Effector memory CD8-positive, alpha-beta T cell (primary cell): Measurements from ENCODE around the gene REV3L.
"Not testable (repeated sequence)": the region's sequence is repeated elsewhere in the genome, so short reads cannot be mapped to it uniquely, and the experiment has no call there.

Experiments used
- ATAC-seq: fragments of 150-1000 bp; cut with Tn5 transposase; replicated peaks from 2 replicates; pipeline ENCODE4 v1.10.0; 2021; ENCODE audit warnings: mild to moderate bottlenecking, moderate library complexity
- DNase-seq, 3 experiments: peaks; one replicate each; pipeline ENCODE4 v3.0.0; 2021
- H3K27ac Mint-ChIP-seq, 2 donors: one replicate each; pipeline ENCODE4 v1.8.0; 2022; ENCODE audit warnings: mild to moderate bottlenecking in 2 of 2, mixed read lengths in 2 of 2, moderate library complexity in 2 of 2
- H3K27me3 Mint-ChIP-seq, 2 donors: one replicate each; pipeline ENCODE4 v1.8.0; 2022; ENCODE audit warnings: mixed read lengths in 2 of 2
- H3K36me3 Mint-ChIP-seq: one replicate; pipeline ENCODE4 v1.8.0; 2022; ENCODE audit warnings: mild to moderate bottlenecking, moderate library complexity, mixed read lengths; ENCODE audit not compliant: insufficient read depth
- H3K4me1 Mint-ChIP-seq, 2 donors: one replicate each; pipeline ENCODE4 v1.8.0; 2022; ENCODE audit warnings: low read depth in 2 of 2, mixed read lengths in 2 of 2
- H3K4me3 Mint-ChIP-seq, 2 donors: one replicate each; pipeline ENCODE4 v1.8.0; 2022; ENCODE audit warnings: mild to moderate bottlenecking in 2 of 2, mixed read lengths in 2 of 2, moderate library complexity in 2 of 2
- H3K9me3 Mint-ChIP-seq, 2 donors: one replicate each; pipeline ENCODE4 v1.8.0; 2022; ENCODE audit warnings: mixed read lengths in 2 of 2

REV3L gene

DNA sequence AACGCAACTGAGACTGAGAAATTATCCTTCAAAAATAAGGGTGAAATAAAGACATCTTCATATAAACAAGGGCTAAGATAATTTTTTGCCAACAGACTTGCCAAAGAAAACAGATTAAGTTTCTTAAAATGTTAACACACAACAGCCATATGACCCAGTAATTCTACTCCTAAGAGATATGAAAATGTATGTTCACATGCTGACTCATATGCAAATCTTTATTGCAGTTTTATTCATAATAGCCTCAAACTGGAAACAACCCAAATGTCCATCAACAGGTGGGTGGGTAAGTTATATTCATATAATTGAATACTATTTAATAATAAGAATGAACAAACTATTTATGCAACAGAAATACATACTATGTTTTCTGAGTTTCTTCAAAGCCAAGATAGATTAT is 140.1 kb downstream of the REV3L start:
- Mint-ChIP-seq H3K9me3 (no peaks in the 10 kb centered on the region), H3K27me3 (no peaks in the 10 kb centered on the region), H3K4me1 (peaks cover 0 to 3% of the 10 kb centered on the region in 2 donors), H3K4me3 (no peak overlapping the region), H3K36me3 (peaks cover 24% of the 10 kb centered on the region), H3K27ac (no peak overlapping the region)
- no peak for ATAC-seq
- DNase-seq: no peak

DNA sequence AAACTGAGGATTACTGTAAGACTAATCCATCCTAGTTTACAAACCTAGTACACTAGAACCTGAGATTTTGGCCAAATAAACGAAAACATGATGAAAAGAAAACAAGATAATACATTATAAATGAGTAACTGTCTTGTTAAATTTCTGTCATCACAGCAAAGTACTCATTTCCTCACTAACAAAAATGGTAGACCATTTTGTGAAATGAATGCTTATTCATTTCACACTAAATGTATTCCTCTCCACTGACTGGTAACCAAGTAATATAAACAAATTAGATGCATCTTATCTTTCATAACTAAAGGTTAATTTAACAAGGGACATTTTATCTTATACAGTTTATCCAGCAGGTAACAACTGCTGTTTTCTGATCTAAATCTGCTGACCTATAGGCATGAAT is 143.7 kb downstream of the REV3L start:
- Mint-ChIP-seq H3K4me3 (no peak overlapping the region), H3K27me3 (no peaks in the 10 kb centered on the region), H3K4me1 (peaks cover 0 to 3% of the 10 kb centered on the region in 2 donors), H3K9me3 (no peaks in the 10 kb centered on the region), H3K27ac (peak overlapping the region; percentile 18 to 32), H3K36me3 (peaks cover 18% of the 10 kb centered on the region)
- ATAC-seq (no peak), DNase-seq (no peak)

DNA sequence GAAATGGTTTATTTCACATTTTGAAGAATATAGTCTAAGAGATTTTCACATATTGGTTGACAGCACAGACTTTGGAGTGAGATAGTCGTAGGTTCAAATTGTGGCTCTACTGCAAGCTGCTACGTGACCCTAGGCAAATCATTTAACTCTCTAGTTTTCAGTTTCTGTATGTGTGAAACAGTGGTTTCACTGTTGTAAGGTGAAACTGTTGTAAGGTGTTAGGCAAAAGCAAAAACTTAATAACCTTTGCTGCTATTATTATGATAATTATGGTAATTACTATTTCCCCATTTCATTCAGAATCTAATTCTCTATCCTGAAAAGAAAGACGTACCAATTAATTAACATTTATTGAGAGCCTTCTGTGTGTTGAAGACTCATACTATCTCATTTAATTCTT is 144.2 kb downstream of the REV3L start:
- no peaks in the 10 kb centered on the region for H3K9me3 Mint-ChIP-seq
- ATAC-seq (no peak), DNase-seq (no peak)
- H3K27me3 Mint-ChIP-seq: no peaks in the 10 kb centered on the region
- H3K36me3 Mint-ChIP-seq: peaks cover 18% of the 10 kb centered on the region
- H3K27ac Mint-ChIP-seq: peak overlapping the region in 1 of 2 donors; percentile 18
- peaks cover 0 to 3% of the 10 kb centered on the region in 2 donors for H3K4me1 Mint-ChIP-seq
- H3K4me3 Mint-ChIP-seq: no peak overlapping the region

DNA sequence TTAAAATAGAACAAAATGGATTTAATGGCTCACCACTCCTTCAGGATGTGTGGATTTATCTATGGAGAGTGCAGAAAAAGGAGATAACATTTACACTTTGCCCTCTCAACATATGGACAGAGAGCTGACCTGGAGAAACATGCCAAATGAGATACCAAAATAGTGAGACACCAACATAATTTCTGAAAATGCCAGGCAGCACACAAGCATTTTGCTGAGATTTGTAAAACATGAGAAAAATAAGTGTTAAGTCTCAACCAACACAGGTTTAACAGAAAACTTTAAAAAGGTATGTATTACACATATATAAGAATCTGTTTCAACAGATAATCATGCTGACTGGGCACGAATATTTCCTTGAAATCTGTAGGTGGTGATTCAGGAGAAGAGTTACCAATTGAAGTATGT is 145.2 kb downstream of the REV3L start:
- Mint-ChIP-seq H3K9me3 (no peaks in the 10 kb centered on the region), H3K4me1 (peaks cover 0 to 3% of the 10 kb centered on the region in 2 donors), H3K36me3 (peaks cover 18% of the 10 kb centered on the region), H3K27me3 (no peaks in the 10 kb centered on the region), H3K27ac (no peak overlapping the region), H3K4me3 (no peak overlapping the region)
- ATAC-seq (no peak), DNase-seq (no peak)

DNA sequence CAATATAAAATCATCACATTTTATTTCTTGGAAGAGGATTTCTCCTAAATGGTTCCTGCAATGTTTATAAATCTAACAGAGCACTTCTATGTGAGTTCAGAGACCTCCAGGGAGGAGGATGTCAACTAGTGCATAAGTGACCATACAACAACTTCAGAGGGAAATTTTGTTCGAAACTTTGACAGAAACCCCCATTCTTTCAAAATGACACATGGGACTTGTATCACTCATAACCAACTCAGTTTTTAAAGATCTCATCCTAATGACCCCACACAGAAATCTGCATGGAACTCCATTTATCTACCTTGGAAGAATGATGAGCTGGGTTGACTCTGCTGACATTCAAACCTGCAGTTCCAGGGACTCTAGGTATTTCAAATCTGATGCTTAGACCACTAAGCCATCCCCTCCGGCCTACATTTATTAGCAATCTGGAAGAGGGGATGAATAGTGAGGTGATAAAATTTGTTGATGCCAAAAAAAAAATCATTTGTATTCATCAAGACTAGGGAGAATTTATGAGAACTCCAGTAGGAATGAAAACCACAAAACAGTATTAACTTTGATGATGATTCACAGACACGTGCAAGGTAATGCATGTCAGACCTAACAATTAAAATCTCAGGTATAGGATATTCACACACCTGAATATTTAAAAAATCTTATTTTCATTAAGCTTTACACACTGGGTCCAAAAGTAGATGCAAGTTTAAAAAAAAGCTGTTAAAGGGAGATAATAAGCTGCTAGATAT is 153.0 kb downstream of the REV3L start:
- H3K27ac Mint-ChIP-seq: peak overlapping the region in 1 of 2 donors; percentile 35
- DNase-seq (no peak), ATAC-seq (no peak)
- H3K4me3 Mint-ChIP-seq: no peak overlapping the region
- no peaks in the 10 kb centered on the region for H3K4me1 Mint-ChIP-seq
- no peaks in the 10 kb centered on the region for H3K9me3 Mint-ChIP-seq
- no peaks in the 10 kb centered on the region for H3K27me3 Mint-ChIP-seq
- H3K36me3 Mint-ChIP-seq: peaks cover 31% of the 10 kb centered on the region

DNA sequence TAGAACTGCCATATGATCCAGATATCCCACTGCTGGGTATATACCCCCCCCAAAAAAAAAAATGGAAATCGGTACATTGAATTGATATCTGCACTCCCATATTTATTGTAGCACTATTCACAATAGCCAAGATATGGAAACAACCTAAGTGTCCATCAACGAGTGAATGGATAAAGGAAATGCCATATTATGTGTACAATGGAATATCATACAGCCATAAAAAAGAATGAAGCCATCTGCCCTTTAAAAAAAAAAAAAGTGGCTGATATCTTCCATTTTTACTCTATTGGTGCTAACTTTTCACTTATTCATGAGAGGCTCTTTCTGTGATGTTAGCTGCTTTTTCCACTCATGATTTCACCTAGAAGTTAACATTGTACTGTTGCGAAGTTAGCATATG is 156.5 kb downstream of the REV3L start:
- Mint-ChIP-seq H3K4me1 (no peaks in the 10 kb centered on the region), H3K36me3 (peaks cover 40% of the 10 kb centered on the region), H3K4me3 (no peak overlapping the region), H3K27me3 (no peaks in the 10 kb centered on the region), H3K9me3 (no peaks in the 10 kb centered on the region), H3K27ac (no peak overlapping the region)
- ATAC-seq (no peak), DNase-seq (no peak)

DNA sequence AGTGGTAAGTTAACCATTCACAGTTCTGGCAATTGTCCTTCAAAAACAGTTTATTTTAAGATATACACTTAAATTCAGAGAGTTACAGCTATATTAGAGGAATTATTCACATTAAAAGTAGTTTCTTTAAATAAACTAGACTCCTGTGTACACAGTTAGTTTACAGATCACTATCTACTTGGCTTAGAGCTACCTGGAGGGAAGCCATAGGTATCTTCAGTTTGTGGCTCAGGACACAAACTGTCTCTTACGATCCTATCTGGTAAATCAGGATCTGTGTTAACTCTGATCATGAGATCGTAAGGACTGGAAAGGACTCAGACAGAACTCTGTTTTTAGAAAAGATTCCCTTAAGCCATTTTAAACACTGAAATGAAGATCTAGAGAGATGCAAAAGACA is 160.9 kb downstream of the REV3L start:
- Mint-ChIP-seq H3K27ac (no peak overlapping the region), H3K4me1 (no peaks in the 10 kb centered on the region), H3K9me3 (no peaks in the 10 kb centered on the region), H3K36me3 (peaks cover 40% of the 10 kb centered on the region), H3K27me3 (no peaks in the 10 kb centered on the region), H3K4me3 (no peak overlapping the region)
- no peak for ATAC-seq
- no peak for DNase-seq

DNA sequence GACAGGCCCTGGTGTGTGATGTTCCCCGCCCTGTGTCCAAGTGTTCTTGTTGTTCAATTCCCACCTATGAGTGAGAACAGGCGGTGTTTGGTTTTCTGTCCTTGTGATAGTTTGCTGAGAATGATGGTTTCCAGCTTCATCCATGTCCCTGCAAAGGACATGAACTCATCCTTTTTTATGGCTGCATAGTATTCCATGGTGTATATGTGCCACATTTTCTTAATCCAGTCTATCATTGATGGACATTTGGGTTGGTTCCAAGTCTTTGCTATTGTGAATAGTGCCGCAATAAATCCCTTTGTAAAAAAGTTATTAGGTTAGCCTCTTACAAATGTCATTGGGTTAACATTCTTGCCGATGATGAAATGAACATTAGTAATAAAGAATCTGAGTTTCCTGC is 175.1 kb downstream of the REV3L start:
- not testable (repeated sequence) for H3K4me3 Mint-ChIP-seq, H3K9me3 Mint-ChIP-seq, H3K27ac Mint-ChIP-seq, H3K27me3 Mint-ChIP-seq, ATAC-seq, DNase-seq, H3K4me1 Mint-ChIP-seq
- peaks cover 45% of the 10 kb centered on the region for H3K36me3 Mint-ChIP-seq

DNA sequence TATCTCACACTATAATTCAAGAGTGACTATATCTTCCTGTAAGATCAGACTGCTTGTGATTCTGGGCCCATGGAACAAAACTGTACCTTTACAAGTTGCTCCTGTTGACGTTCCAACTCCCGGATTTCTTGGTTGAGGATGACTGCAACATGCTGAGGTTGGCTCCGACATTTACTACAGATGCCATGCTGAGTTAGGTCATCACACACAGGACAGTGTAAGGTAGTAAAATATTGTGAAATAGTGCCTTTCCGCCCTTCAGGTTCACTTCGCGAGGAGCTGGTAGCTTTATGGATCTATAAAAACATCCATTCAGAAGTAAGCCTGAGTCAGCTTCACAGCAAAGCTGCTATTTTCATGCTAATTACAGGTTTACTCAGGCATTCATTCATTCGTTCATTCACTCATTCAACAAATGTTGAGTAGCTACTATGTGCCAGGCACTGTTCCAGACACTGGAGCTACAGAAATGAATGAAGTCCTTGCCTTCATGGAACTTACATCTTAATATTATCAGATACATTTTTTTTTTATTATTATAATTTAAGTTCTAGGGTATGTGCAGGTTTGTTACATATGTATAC is 175.7 kb downstream of the REV3L start:
- DNase-seq: no peak
- Mint-ChIP-seq H3K27ac (no peak overlapping the region), H3K36me3 (peaks cover 39% of the 10 kb centered on the region), H3K4me1 (no peaks in the 10 kb centered on the region), H3K4me3 (no peak overlapping the region), H3K27me3 (no peaks in the 10 kb centered on the region), H3K9me3 (no peaks in the 10 kb centered on the region)
- ATAC-seq: no peak

DNA sequence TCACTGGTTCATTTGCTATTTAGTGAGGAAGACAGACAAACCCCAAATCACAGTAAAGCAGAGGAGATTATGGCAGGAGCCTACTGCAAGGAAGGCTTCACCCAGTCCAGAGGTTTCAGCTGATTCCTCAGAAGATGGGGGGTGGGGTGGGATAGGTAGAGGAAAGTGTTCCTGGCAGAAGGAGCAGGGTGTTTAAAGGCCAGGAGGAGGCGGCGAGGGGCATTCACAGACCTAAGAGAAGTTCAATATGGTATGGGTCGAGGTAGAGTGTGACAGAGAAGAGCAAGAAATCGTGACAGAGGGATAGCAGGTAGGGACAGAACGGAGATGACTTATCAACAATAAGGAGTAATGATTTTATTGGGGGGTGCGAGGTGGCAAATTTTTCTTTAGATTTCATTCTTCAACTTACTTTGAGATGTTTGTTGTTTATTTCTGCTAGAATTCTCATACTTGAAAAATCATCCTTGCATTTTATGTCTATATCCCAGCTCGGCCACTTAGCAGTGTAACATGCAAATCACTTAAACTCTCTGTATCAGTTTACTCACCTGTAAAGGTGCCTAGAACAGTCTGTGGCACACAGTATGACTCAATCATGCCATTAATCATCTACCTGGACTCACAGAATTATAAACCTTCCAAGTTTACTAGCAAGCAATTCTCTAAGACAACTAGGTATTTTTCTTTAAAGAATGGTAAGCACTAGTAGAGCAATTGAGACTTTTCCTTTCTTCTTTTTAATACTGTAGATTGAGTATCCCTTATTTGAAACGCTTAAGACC is 176.7 kb downstream of the REV3L start:
- no peaks in the 10 kb centered on the region for H3K4me1 Mint-ChIP-seq
- H3K36me3 Mint-ChIP-seq: peaks cover 30% of the 10 kb centered on the region
- H3K4me3 Mint-ChIP-seq: no peak overlapping the region
- no peaks in the 10 kb centered on the region for H3K27me3 Mint-ChIP-seq
- no peaks in the 10 kb centered on the region for H3K9me3 Mint-ChIP-seq
- DNase-seq (no peak), ATAC-seq (no peak)
- H3K27ac Mint-ChIP-seq: no peak overlapping the region

DNA sequence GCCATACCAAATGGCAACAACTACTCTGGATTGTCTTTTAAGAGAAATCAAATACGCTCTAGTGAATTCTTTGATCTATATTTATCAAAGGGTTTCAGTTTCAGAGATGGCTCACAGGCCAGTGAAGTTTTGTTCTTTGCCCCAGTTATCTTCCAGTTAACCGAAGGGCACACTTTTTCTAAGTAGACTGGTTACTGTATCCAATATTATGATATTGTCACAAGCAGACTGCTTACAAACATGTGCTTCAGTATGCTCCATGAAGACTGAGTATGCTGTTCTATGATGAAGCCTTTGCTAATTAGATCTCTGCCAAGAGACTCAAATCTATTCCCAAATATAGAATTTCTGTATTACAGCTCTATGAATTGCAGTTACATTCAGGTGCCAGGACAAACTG is 181.1 kb downstream of the REV3L start:
- ATAC-seq: no peak
- Mint-ChIP-seq H3K4me1 (no peaks in the 10 kb centered on the region), H3K9me3 (no peaks in the 10 kb centered on the region), H3K4me3 (no peak overlapping the region), H3K27ac (peak overlapping the region in 1 of 2 donors; percentile 35), H3K27me3 (no peaks in the 10 kb centered on the region), H3K36me3 (peaks cover 12% of the 10 kb centered on the region)
- no peak for DNase-seq

DNA sequence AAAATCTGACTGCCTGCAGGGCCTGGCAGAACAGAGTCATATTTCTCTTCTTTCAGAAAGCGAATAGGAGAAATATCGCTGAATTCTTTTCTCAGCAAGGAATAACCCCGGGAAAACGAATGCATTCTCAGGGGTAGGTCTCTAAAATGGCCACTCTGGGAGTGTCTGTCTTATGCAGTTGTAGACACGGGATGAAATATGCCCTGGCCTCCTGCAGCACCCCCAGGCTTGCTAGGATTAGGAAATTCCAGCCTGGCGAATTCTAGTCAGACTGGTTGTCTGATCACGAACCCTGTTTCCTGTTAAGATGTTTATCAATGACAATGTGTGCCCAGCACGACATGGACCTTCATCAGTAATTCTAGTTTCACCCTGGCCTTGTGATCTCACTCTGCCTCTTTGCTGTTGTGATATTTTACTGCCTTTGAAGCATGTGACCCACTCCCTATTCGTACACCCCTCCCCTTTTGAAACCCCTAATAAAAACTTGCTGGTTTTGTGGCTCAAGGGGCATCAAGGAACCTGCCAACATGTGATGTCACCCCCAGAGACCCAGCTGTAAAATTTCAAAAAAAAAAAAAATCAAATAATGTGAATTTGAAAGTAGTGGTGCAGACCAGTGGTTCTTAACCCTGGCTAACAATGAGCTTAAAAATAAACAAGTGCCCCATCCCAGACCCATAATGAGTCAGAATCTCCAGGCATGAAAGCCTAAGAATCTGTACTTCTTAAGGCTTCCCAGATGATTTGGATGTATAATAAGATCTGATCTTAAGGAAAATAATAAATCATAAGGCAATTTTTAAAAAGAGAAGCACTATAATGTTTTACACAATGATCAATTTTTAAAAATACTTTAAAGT is 181.8 kb downstream of the REV3L start:
- Mint-ChIP-seq H3K27ac (peak overlapping the region in 1 of 2 donors; percentile 17), H3K36me3 (peaks cover 13% of the 10 kb centered on the region)
- not testable (repeated sequence) for ATAC-seq, H3K27me3 Mint-ChIP-seq, H3K4me1 Mint-ChIP-seq, DNase-seq, H3K4me3 Mint-ChIP-seq, H3K9me3 Mint-ChIP-seq

DNA sequence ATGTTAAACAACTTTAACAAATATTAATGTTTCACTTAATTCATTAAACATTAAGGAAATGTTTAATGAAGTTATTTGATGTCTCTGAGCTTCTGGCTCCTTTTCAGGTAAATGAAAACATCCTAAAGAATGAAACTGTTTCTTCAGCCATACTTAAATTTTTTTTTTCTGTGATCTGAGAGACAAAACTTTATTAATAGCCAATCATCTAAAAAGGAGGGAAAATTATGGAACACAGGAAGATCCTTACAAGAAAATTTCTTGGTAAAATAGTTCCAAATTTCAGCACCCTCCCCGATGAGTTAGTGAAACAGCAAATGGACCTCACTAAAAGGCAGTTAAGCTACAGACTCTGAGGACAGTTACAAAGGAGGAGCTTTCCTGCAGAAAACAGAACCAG is 185.2 kb downstream of the REV3L start:
- peaks cover 0 to 4% of the 10 kb centered on the region in 2 donors for H3K4me1 Mint-ChIP-seq
- DNase-seq: no peak
- no peak overlapping the region for H3K4me3 Mint-ChIP-seq

More for the DNA sequence above, 185.2 kb downstream of the REV3L start:
- Mint-ChIP-seq H3K36me3 (peaks cover 5% of the 10 kb centered on the region), H3K27ac (peak overlapping the region; percentile 15 to 72), H3K27me3 (no peaks in the 10 kb centered on the region), H3K9me3 (no peaks in the 10 kb centered on the region)
- no peak for ATAC-seq
